ENCODE results near the gene S100A2.

Gene S100A2

DNA sequence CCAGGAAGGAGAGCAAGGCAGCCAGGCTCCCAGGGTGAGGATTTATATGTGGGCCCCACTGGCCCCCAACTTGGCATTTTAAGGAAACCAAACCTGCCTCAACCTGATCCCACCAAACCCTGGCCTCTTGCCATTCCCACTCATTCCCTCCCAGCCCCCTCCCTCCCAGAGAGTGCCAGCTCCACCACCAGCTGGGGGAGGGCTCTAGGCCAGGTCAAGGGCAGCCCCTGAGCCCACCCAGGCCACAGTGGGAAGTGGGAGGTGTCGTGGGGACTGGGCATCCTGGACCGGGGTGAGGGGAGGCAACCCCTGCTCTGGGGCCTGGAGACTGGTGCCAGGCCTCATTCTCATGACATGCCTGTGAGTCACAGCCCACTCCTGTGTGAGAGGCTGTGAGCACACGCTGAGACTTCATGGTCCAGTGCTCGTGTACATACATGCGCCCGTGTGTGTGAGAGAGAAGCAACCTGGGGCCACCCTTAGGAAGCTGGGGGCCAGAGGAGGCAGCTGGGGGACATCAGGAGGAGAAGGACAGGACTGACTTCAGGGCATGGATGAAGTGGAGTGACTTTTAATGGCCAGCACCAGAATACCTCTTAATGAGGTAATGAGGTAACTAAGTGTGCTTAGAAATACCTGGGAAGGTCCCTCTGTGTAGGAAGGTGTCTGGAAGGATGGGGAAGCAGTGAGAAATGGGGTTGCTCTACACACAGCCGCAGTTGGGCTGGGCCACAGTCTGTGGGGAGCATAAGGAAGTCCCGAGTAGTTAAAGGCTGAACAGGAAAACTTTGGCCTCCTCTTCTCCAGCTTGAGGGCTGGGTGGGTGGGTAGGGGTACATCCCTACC lies at the start of gene S100A2:
S100A2 (minus strand) TSS at position 316 of the 846 bp plus-strand sequence. CDS start 1,967 bp downstream, outside the sequence.
- peak; percentile 52 for DNase-seq (ENCODE audit: low spot score)
- Mint-ChIP-seq H3K27me3 (ENCODE audit: low read depth) (no peaks in the 10 kb centered on the region), H3K4me1 (ENCODE audit: low read depth) (peaks cover 27% of the 10 kb centered on the region), H3K36me3 (ENCODE audit: low read depth) (no peaks in the 10 kb centered on the region), H3K9me3 (no peaks in the 10 kb centered on the region), H3K4me3 (peak within 1 kb of the TSS; percentile 79), H3K27ac (peak within 1 kb of the TSS; percentile 99)

DNA sequence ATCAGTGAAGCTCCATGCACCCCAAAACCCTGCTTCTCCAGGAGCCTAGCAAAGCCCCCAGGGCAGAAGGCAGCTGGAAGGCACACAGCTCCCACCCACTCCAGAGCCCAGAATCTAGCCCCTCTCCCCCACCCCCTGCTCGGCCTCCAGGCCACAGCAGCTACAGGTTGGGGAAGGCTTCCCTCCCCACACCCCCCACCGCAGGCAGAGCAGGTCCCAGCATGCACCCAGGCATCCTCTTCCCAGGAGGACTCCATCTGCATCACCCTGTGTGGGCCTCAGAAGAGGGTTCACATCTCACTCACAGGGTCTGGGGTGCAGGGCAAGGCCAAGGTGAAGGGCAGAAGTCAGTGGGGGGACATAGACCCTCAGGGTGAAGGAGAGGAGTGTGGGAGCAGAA lies 49.8 kb upstream of the S100A2 start:
- Mint-ChIP-seq H3K4me1 (ENCODE audit: low read depth) (peaks cover 7% of the 10 kb centered on the region), H3K36me3 (ENCODE audit: low read depth) (no peaks in the 10 kb centered on the region), H3K27ac (no peak overlapping the region), H3K27me3 (ENCODE audit: low read depth) (no peaks in the 10 kb centered on the region), H3K4me3 (no peak overlapping the region), H3K9me3 (no peaks in the 10 kb centered on the region)
- DNase-seq (ENCODE audit: low spot score): no peak

DNA sequence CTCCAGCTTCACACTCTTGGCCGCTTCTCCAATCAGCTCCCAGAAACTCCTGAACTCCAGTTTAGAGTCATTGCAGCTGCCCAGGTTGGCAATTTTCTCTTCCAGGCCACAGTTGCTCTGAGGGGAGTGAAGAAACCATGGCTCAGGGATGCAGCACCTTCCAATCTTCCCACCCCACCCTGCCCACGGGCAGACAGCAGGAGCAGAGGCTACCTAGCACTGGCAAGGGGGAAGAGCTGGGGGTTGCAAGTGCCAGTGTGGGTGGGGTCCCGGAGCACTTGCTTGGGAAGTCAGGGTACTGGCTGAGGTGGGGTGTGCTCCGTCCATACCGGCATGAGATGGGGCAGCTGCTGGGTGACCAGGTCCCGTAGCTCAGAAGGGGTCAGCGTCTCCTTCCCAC lies 49.3 kb upstream of the S100A2 start:
- Mint-ChIP-seq H3K36me3 (ENCODE audit: low read depth) (no peaks in the 10 kb centered on the region), H3K27me3 (ENCODE audit: low read depth) (no peaks in the 10 kb centered on the region), H3K27ac (no peak overlapping the region), H3K9me3 (no peaks in the 10 kb centered on the region), H3K4me3 (no peak overlapping the region), H3K4me1 (ENCODE audit: low read depth) (peaks cover 7% of the 10 kb centered on the region)
- no peak for DNase-seq (ENCODE audit: low spot score)

DNA sequence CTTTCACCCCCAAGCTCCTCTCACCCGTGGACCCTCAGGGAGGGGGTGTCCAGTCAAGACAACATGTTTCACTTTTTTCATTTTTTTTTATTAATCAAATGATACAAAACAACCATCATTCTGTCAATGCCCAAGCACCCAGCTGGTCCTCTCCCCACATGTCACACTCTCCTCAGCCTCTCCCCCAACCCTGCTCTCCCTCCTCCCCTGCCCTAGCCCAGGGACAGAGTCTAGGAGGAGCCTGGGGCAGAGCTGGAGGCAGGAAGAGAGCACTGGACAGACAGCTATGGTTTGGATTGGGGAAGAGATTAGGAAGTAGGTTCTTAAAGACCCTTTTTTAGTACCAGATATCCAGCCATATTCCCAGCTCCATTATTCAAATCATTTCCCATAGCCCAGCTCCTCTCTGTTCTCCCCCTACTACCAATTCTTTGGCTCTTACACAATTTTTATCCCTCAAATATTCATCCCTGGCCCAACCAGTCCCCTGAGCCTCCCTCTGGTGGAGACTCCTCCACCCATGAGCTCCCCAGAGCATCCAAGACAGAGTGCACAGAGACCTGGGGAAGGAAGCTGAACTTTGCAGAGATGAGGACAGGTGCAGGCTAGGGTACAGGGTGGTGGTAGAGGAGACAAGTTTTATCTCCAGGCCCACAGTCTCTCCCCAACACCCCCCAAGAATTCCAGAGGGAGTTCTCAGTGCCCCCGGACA lies 48.7 kb upstream of the S100A2 start:
- H3K4me3 Mint-ChIP-seq: no peak overlapping the region
- no peaks in the 10 kb centered on the region for H3K27me3 Mint-ChIP-seq (ENCODE audit: low read depth)
- peaks cover 7% of the 10 kb centered on the region for H3K4me1 Mint-ChIP-seq (ENCODE audit: low read depth)
- DNase-seq (ENCODE audit: low spot score): no peak
- no peak overlapping the region for H3K27ac Mint-ChIP-seq
- H3K36me3 Mint-ChIP-seq (ENCODE audit: low read depth): no peaks in the 10 kb centered on the region
- H3K9me3 Mint-ChIP-seq: no peaks in the 10 kb centered on the region

DNA sequence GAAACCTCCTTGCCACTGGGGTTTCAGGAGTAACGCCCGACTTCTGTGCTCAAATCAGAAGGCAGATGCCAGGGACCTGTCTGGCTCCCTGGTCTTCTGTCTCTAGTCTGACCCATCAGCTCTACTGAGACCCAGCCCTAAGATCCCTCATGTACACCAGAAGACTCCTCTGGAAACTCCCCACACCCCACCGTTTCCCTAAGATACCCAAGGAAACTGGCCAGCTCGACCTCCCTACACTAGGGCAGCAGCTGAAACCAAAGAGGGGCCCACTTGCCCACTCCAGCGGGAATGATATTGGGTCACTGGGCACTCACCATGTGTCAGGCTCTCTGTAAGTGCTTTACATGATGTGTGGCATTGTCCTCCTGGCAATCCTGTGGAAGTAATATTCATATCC lies 47.8 kb upstream of the S100A2 start:
- no peaks in the 10 kb centered on the region for H3K9me3 Mint-ChIP-seq
- no peak overlapping the region for H3K4me3 Mint-ChIP-seq
- peaks cover 7% of the 10 kb centered on the region for H3K4me1 Mint-ChIP-seq (ENCODE audit: low read depth)
- DNase-seq (ENCODE audit: low spot score): no peak
- H3K36me3 Mint-ChIP-seq (ENCODE audit: low read depth): no peaks in the 10 kb centered on the region
- no peak overlapping the region for H3K27ac Mint-ChIP-seq
- no peaks in the 10 kb centered on the region for H3K27me3 Mint-ChIP-seq (ENCODE audit: low read depth)

DNA sequence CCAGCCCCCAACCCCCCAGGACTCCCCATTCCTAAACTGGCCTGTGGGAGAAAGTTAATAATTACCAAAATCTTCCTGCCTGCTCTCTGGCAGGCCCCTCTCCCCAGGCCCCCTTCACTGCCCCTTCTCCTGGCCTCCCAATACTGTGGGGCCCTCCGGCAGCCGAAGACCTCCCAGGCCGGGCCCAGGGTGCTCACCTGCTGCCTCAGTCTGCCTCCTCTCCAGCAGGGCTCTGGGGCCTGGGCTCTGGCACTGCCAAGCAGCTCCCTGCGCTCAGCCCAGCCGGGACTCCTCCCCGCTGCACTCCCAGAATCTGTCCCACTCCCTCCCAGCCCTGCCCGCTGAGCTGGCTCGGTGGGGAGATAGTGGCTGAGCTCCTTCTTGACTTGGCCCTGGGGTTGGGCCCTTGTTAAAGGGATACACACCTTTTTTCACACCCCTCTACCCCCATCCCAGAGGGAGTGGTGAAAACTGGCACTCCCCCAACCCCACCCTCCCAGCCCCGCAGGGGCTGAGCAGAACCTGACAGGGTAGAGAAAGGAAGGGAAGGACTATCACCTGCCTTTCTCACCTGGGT lies 47.2 kb upstream of the S100A2 start, which contains the start of gene S100A16:
S100A16 (minus strand) TSS at position 383 of the 577 bp plus-strand sequence. CDS start 4,986 bp downstream, outside the sequence.
- Mint-ChIP-seq H3K4me1 (ENCODE audit: low read depth) (peaks cover 4% of the 10 kb centered on the region), H3K36me3 (ENCODE audit: low read depth) (no peaks in the 10 kb centered on the region), H3K27me3 (ENCODE audit: low read depth) (no peaks in the 10 kb centered on the region), H3K4me3 (no peak within 1 kb of the TSS), H3K27ac (no peak within 1 kb of the TSS), H3K9me3 (no peaks in the 10 kb centered on the region)
- no peak for DNase-seq (ENCODE audit: low spot score)

DNA sequence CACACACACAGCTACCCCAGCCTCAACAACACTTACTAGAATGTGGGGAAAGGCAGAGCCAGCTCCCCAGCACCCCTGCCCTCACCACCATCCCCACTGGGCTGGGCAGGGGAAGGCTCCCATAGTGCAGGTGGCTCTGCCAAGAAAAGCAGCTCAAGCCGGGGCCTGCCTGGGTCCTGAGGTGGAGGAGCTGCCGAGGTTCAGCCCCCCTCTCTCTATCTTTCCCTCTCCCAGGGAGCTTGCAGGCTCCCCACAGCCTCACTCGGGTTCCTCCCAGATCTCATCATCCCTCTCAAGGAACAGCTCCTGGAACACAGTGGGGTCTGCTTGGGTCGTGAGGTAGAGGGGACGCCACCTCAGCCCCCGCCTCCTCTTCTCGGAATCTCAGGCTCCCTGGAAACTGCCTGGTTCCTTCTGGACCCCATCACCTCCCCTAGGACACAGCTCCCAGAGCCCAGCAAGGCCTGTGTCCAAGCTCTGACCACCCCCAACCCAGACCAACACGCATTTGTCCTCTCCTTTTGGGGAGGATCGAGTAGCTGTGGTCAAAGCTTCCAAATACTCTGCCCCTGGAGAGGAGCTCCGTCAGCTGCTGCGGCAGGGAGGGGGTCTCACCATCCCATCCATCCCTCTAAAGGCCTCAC lies 46.6 kb upstream of the S100A2 start:
- no peaks in the 10 kb centered on the region for H3K27me3 Mint-ChIP-seq (ENCODE audit: low read depth)
- H3K27ac Mint-ChIP-seq: no peak overlapping the region
- no peaks in the 10 kb centered on the region for H3K4me1 Mint-ChIP-seq (ENCODE audit: low read depth)
- H3K9me3 Mint-ChIP-seq: no peaks in the 10 kb centered on the region
- DNase-seq (ENCODE audit: low spot score): no peak
- H3K4me3 Mint-ChIP-seq: no peak overlapping the region
- no peaks in the 10 kb centered on the region for H3K36me3 Mint-ChIP-seq (ENCODE audit: low read depth)

DNA sequence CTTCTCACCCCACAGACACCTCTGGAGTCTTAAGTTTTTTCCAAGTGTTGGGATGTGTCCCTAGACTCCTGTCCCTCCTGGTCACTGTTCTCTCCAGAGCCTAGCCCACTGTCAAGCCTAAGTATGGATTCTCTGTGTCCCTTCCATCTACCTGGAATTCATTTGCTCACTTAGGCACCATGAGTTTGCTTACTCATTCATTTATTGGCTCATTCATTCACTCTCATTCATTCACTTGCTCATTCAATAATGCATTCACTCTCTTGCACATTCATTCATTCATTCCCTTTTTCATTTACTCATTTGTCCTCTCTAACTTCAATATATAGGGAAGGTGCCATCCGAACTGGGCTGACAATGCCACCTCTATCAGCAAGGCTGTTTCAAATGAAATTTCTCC lies 45.7 kb upstream of the S100A2 start:
- H3K4me1 Mint-ChIP-seq (ENCODE audit: low read depth): no peaks in the 10 kb centered on the region
- H3K4me3 Mint-ChIP-seq: no peak overlapping the region
- H3K36me3 Mint-ChIP-seq (ENCODE audit: low read depth): no peaks in the 10 kb centered on the region
- H3K9me3 Mint-ChIP-seq: no peaks in the 10 kb centered on the region
- H3K27me3 Mint-ChIP-seq (ENCODE audit: low read depth): no peaks in the 10 kb centered on the region
- no peak overlapping the region for H3K27ac Mint-ChIP-seq
- no peak for DNase-seq (ENCODE audit: low spot score)

DNA sequence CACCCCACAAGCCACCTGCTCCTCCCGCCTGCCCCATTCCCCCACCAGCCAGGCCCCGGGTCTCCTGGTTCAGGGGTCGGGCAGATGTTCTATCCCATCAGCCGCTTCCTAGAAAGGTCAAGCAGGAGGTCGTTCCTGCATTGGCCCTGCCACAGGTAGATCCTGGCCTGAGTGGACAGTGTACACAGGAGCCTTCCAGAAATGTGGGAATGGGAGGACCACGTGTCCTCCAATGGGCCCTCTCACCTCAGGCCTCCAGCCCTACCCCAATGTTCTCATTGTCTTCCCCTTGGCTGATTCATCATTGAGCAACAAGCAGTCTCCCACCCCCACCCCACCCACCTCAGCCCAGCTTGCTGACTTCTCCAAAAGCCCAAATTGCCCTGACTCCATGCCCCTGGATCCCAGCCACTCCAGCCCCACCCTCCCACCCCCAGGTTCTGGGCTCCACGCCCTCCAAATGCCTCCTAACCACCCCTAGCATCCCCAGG lies 45.2 kb upstream of the S100A2 start:
- H3K27me3 Mint-ChIP-seq (ENCODE audit: low read depth): no peaks in the 10 kb centered on the region
- DNase-seq (ENCODE audit: low spot score): no peak

DNA sequence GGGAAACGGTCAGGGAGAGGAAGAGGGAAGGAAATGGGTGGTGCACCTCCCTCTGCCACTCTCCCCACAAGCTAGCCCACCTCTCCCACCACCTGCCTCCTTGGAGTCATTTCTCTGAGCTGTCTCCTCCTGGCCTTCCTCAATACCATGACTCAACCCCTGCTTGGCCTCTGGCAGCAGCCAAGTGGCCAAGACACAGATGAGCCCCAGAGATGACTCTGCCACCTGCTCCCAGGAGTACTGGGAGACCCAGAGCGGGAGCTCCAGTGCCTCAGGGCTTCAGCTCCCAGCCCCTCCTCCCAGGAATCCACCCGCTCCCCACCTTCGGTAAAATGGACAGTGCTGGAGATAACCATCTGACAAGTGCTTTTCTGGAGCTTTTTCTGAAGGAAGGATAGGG lies 44.7 kb upstream of the S100A2 start:
- no peak for DNase-seq (ENCODE audit: low spot score)
- no peaks in the 10 kb centered on the region for H3K9me3 Mint-ChIP-seq
- no peak overlapping the region for H3K27ac Mint-ChIP-seq
- H3K4me1 Mint-ChIP-seq (ENCODE audit: low read depth): no peaks in the 10 kb centered on the region
- no peaks in the 10 kb centered on the region for H3K27me3 Mint-ChIP-seq (ENCODE audit: low read depth)
- no peak overlapping the region for H3K4me3 Mint-ChIP-seq
- no peaks in the 10 kb centered on the region for H3K36me3 Mint-ChIP-seq (ENCODE audit: low read depth)

More for the DNA sequence above, 45.2 kb upstream of the S100A2 start:
- Mint-ChIP-seq H3K27ac (no peak overlapping the region), H3K4me3 (no peak overlapping the region), H3K9me3 (no peaks in the 10 kb centered on the region), H3K4me1 (ENCODE audit: low read depth) (no peaks in the 10 kb centered on the region), H3K36me3 (ENCODE audit: low read depth) (no peaks in the 10 kb centered on the region)

DNA sequence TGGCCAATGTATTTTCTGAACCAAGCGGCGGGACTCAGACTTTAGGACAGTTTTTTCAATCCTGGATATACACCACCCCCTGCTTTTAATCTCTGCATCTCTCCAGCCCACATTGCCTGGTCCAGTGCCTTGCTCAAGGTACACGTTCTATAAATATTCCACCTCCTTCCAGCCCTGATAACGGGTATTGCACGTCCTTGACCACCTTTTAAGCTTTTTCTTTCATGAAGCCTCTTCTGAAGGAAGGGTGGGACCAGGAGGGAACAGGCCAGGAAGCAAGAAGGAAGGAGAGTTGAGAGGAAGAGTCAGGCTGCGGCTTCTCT lies 43.9 kb upstream of the S100A2 start:
- Mint-ChIP-seq H3K9me3 (no peaks in the 10 kb centered on the region), H3K36me3 (ENCODE audit: low read depth) (no peaks in the 10 kb centered on the region), H3K4me1 (ENCODE audit: low read depth) (no peaks in the 10 kb centered on the region), H3K27ac (no peak overlapping the region), H3K27me3 (ENCODE audit: low read depth) (no peaks in the 10 kb centered on the region), H3K4me3 (no peak overlapping the region)
- DNase-seq (ENCODE audit: low spot score): no peak

DNA sequence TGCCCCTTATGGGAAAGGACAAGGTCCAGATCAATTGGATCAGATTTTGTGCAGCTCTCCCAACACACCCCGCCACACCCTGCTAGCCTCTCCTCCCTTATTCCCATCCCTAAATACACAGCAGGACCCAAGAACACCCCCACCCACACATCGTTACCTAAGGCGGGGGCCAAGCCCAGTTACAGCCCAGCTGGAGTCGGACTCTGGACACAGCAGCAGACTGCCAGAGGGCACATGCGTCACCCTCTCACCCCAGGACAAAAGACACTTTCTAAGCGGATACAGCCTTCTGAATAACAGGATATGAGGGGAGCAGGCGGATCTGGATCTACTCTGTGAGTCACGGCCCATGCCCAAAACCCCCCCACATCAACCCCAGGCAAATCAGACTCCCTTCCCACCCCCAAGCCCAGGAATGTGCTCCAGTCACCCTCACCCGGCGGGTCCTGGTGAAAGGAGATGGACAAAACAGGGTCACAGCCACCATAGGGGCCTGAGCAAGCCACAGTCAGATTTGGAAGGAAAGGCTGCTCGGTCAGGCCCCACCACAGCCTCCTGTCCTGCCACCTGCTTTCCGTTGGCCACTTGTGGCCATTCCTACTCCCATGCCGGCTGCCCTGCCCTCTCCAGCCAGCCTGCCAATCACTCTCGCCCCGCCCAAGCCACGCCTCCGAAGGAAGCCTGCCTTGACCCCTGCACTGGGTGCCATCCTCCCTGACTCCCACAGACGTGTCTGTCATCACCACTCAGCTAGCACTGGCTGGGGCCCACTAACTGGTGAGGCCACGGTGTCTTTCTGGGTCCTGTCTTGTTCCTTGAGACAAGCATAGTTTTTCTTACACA lies 43.3 kb upstream of the S100A2 start:
- Mint-ChIP-seq H3K36me3 (ENCODE audit: low read depth) (no peaks in the 10 kb centered on the region), H3K9me3 (no peaks in the 10 kb centered on the region), H3K27me3 (ENCODE audit: low read depth) (no peaks in the 10 kb centered on the region), H3K4me1 (ENCODE audit: low read depth) (no peaks in the 10 kb centered on the region), H3K4me3 (no peak overlapping the region), H3K27ac (no peak overlapping the region)
- DNase-seq (ENCODE audit: low spot score): no peak

DNA sequence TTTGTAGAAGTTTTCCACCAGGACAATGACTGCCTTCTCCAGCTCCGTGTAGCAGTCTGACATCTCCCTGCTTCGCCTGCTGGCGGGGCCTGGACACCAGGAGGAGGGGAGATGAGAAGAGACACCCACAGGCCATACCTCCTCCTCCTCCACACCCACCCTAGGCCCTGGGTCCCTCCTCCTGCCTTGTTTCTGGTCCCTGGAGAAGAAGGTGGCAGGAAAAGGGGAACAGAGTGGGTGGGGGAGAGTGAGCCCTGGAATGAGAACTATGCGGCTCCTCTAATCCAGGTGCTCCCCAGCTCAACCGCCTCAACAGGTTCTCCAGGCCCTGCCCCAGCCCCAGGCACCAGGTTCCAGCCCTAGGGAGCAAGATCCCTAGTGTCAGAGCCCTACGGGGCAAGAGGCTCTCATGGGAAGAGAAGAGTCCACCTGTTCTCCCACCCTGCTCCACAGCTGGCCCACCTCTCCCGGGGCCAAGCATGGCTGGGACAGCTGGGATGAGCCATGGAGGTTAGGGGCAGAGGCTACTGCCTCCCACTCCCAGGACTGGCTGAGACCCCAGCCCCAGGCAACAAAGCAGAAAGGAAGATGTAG lies 42.5 kb upstream of the S100A2 start:
- Mint-ChIP-seq H3K27ac (no peak overlapping the region), H3K4me1 (ENCODE audit: low read depth) (no peaks in the 10 kb centered on the region)
- DNase-seq (ENCODE audit: low spot score): no peak

More for the DNA sequence above, 42.5 kb upstream of the S100A2 start:
- no peaks in the 10 kb centered on the region for H3K36me3 Mint-ChIP-seq (ENCODE audit: low read depth)
- no peak overlapping the region for H3K4me3 Mint-ChIP-seq
- H3K9me3 Mint-ChIP-seq: no peaks in the 10 kb centered on the region
- H3K27me3 Mint-ChIP-seq (ENCODE audit: low read depth): no peaks in the 10 kb centered on the region
